GM23338 (cell line): ENCODE data around the gene MED14.

Experiments used
- CREB1 ChIP-seq: fragments of 250-450 bp; sonication (Bioruptor Pico); IDR thresholded peaks from 2 replicates; pipeline ENCODE4 v1.5.0; 2020; ENCODE audit warnings: low read depth, mild to moderate bottlenecking, moderate library complexity
- EZH2 ChIP-seq: fragments of 200-600 bp; sonication (generic); IDR thresholded peaks from one replicate; pipeline ENCODE4 v1.8.0; 2017; ENCODE audit warnings: antibody characterized with exemption, mild to moderate bottlenecking, low read depth; ENCODE audit not compliant: unreplicated experiment
- EZH2phosphoT487 ChIP-seq: fragments of 200-600 bp; sonication (generic); IDR thresholded peaks from one replicate; pipeline ENCODE4 v1.8.1; 2018; ENCODE audit warnings: antibody characterized with exemption; ENCODE audit not compliant: unreplicated experiment
- JUNB ChIP-seq: IDR thresholded peaks from one replicate; pipeline ENCODE4 v1.6.1; 2016; ENCODE audit warnings: antibody characterized with exemption; ENCODE audit not compliant: unreplicated experiment
- NANOG ChIP-seq: IDR thresholded peaks from 2 replicates; pipeline ENCODE4 v1.6.1; 2016; ENCODE audit warnings: antibody characterized with exemption, borderline replicate concordance
- POLR2AphosphoS5 ChIP-seq: IDR thresholded peaks from 2 replicates; pipeline ENCODE4 v1.6.1; 2016; ENCODE audit warnings: antibody characterized with exemption, low read depth
- ZNF114 ChIP-seq: fragments of 250-450 bp; sonication (Bioruptor Pico); IDR thresholded peaks from 2 replicates; pipeline ENCODE4 v1.5.0; 2020; ENCODE audit warnings: mild to moderate bottlenecking, moderate library complexity
- TF ChIP-seq, protein P1 (sequence below), 2 experiments: fragments of 200-600 bp in 1 of 2; sonication (generic) in 1 of 2; conservative IDR thresholded peaks; 2 replicates each; pipeline versions ENCODE4 v1.5.1 to v1.6.1; 2016 to 2017; ENCODE audit warnings: antibody characterized with exemption in 2 of 2, low read depth in 2 of 2, mild to moderate bottlenecking in 2 of 2, moderate library complexity in 1 of 2
- TF ChIP-seq, protein P2 (sequence below): IDR thresholded peaks from one replicate; pipeline ENCODE4 v1.6.1; 2018; ENCODE audit warnings: antibody characterized with exemption; ENCODE audit not compliant: unreplicated experiment

DNA sequence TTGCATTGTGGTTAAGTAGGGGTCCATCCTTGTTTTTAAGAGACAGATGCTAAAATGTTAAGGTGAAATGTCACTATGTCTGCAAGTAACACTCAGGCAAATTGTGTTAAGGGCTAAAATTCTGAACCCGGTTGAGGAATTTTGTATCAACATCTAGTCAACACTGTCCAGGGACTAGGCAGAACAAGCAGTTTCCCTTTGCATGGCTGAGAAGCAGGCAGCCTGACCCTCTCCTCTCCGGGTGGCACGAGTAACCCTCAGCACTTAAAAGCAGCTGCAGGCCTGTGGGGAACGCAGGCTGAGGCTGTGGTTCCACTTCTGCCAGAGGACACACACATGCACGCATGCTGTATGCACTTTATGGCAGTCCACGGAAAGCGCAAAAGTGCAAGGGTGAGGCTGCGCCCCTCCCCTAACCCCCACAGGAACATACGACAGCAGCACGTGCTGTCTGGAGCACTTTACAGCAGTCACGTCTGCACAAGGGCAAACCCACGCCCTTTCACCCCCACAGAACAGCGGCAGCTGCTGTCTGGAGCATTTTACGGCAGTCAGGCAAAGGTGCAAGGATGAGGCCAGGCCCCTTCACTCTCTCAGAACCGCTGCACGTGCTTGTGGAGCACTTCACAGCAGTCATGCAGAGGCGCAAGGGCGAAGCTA, 112.7 kb downstream of the MED14 start:
- TF ChIP-seq, protein P1, sequence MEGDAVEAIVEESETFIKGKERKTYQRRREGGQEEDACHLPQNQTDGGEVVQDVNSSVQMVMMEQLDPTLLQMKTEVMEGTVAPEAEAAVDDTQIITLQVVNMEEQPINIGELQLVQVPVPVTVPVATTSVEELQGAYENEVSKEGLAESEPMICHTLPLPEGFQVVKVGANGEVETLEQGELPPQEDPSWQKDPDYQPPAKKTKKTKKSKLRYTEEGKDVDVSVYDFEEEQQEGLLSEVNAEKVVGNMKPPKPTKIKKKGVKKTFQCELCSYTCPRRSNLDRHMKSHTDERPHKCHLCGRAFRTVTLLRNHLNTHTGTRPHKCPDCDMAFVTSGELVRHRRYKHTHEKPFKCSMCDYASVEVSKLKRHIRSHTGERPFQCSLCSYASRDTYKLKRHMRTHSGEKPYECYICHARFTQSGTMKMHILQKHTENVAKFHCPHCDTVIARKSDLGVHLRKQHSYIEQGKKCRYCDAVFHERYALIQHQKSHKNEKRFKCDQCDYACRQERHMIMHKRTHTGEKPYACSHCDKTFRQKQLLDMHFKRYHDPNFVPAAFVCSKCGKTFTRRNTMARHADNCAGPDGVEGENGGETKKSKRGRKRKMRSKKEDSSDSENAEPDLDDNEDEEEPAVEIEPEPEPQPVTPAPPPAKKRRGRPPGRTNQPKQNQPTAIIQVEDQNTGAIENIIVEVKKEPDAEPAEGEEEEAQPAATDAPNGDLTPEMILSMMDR (conservative IDR thresholded peaks at IDR 0.05; ENCODE audit: low read depth in 2 of 2), result no peak
- TF ChIP-seq, protein P2, sequence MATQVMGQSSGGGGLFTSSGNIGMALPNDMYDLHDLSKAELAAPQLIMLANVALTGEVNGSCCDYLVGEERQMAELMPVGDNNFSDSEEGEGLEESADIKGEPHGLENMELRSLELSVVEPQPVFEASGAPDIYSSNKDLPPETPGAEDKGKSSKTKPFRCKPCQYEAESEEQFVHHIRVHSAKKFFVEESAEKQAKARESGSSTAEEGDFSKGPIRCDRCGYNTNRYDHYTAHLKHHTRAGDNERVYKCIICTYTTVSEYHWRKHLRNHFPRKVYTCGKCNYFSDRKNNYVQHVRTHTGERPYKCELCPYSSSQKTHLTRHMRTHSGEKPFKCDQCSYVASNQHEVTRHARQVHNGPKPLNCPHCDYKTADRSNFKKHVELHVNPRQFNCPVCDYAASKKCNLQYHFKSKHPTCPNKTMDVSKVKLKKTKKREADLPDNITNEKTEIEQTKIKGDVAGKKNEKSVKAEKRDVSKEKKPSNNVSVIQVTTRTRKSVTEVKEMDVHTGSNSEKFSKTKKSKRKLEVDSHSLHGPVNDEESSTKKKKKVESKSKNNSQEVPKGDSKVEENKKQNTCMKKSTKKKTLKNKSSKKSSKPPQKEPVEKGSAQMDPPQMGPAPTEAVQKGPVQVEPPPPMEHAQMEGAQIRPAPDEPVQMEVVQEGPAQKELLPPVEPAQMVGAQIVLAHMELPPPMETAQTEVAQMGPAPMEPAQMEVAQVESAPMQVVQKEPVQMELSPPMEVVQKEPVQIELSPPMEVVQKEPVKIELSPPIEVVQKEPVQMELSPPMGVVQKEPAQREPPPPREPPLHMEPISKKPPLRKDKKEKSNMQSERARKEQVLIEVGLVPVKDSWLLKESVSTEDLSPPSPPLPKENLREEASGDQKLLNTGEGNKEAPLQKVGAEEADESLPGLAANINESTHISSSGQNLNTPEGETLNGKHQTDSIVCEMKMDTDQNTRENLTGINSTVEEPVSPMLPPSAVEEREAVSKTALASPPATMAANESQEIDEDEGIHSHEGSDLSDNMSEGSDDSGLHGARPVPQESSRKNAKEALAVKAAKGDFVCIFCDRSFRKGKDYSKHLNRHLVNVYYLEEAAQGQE, result no peak
- TF ChIP-seq POLR2AphosphoS5 (no peak), EZH2 (no peak), EZH2phosphoT487 (no peak), CREB1 (no peak), ZNF114 (CRISPR knock-in tag) (no peak), NANOG (no peak), JUNB (no peak)
